ENCODE data around the gene SMS.
"Not testable (repeated sequence)": the region's sequence is repeated elsewhere in the genome, so short reads cannot be mapped to it uniquely, and the experiment has no call there.

Gene SMS

DNA sequence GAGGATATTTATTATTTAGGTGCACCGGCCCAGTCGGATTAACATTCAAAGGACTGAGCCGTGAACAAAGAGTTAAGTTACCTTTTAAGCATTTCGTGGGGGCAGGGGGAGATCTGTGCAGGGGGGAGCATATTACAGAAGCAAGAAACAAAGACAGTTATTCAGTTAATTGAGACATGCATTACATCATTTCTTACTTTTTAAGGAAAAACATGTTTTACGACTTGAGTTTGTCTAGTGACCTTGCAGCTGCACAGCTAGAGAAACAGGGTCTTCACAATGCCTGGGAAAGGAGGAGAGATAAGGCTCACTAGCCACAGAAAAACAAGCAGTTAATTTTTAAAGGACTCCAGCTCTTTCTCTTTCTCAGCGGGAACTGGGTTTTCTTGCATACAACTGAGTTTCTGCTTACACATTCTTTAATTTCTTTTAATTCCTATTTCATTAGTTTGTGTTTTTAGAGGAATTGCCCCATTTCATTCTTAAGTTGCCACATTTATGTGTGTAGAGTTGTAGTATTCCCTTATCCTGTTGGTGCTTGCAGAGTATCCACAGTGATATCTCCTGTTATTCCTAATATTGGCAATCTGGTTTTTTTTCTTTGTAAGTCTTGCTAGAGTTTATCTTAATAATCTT lies 12.8 kb downstream of the SMS start:
- DNase-seq, result not testable (repeated sequence)

- no peak for DNase-seq
Observed at GRCh38 chrX:21955403-21956189, 15.1 kb downstream of the SMS start.

GRCh38 chrX:21956783-21957182 lies 16.3 kb downstream of the SMS start:
- no peak for DNase-seq

GRCh38 chrX:21958187-21958586 lies 17.7 kb downstream of the SMS start:
- no peak for DNase-seq

DNA sequence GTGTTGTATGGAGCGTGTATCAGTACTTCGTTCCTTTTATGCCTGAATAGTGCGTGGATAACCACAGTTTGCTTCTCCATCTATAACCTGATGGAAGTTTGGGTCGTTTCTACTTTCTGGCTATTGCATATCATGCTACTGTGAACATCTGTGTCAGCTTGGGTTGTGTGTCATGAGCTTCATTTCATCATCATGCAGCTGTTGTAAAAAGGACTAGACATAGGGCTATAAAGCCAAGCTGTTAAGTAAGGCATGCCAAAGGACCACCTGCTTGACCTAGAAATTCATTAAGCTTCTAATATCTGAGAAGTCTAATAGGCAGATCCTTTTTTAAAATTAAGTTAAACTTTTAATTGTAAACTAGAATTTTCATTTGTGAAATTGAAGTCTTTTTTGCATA lies 18.4 kb downstream of the SMS start:
- no peak for DNase-seq

GRCh38 chrX:21959362-21960051 lies 19.0 kb downstream of the SMS start:
- no peak for DNase-seq

DNA sequence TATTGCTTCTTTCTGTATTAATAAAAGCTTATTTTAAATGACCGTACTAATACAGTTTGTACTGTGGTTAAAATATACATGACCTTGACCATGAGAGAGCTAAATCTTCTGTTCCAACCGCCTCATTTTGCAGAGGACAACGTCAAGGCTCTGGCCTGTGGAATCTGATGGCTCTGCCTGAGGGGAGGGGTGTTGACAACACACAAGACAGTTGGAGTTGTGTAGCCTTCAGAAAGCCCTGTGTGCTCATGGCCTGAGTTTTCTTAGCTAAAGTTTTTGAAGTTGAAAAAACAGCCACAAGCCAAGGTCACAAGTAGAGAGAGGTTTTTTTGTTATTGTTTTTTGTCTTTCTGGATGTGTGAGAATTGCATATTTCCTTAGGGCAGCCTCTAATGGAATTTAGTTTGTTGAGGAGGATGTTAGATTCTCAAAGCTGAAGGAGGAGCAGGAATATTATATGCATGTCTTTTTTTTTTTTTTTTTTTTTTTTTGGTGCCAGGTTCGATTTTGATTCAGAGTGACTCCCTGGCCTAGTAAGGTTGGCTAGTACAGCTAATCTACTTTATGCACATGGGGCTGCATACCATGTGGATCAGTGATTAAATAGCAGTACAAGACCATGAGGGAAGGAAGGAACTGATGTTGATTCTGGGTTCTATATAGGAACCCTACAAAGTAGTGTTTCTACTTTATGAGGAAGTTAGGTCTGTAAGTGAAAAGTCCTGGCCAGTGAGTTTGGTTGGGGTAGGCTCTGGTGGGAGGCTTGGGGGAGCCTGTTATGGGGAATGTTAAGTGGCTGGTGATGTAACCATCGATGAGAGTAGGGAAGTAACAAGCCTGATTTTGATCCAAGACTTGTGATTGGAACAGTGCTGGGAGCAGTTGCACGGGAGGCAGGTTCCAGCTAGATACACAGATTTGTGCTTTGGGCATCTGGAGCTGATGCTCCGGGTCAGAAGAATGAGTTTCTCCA lies 20.3 kb downstream of the SMS start:
- no peak for DNase-seq

DNA sequence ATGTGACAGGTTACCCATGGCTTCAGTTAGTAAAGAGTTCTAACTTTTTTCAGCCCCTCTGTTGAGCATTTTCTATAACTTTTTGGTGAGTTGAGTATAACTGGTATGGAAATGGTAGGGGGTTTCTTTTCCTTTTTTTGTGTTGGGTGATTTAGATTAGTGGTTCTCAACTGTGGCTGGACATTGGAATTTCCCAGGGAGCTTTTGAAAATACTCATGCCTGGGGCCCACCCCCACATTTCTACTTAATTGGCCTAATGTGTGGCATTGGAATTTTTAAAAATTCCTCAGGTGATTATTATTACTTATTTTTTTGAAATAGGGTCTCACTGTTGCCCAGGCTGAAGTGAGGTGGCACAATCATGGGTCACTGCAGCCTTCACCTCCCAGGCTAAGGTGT lies 21.9 kb downstream of the SMS start:
- DNase-seq, result no peak

DNA sequence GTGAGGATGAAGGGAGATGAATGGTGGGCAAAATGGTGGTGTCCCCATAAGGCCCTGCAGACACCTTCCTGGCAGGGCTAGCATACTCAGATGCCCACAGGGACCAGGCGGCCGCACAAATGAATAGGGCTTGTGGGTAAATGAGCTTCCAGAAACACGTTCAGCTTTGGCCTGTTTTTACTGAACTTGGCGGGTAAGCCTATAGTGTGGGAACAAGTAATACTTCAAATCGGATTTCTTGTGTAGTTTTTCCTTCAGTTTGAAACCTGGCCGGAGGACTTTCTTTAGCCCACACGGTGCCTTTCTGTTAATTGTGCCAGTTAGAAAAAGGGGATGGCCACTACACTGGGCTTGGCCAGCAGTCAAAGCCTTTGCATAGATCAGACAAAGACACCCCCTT lies 22.8 kb downstream of the SMS start:
- DNase-seq, result no peak

GRCh38 chrX:21963731-21964405 lies 23.4 kb downstream of the SMS start:
- DNase-seq, result no peak

DNA sequence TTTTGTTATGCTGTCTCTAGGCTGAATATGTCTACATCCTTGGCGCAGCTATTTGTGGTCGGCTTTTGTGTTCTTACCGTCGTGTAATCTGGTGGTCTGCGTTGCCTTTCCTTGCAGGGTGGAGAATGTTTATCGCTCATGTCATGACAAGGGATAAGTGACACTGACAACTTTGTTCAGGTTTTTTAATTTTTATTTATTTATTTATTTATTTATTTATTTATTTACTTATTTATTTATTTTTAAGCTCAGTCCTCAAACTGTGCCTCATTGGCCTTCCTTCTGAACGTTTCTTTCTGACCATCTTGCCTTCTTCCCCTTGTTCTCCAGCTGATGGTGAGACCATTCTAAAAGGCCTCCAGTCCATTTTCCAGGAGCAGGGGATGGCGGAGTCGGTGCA lies 26.4 kb downstream of the SMS start:
- no peak for DNase-seq

GRCh38 chrX:21968333-21968732 lies 27.8 kb downstream of the SMS start:
- no peak for DNase-seq

DNA sequence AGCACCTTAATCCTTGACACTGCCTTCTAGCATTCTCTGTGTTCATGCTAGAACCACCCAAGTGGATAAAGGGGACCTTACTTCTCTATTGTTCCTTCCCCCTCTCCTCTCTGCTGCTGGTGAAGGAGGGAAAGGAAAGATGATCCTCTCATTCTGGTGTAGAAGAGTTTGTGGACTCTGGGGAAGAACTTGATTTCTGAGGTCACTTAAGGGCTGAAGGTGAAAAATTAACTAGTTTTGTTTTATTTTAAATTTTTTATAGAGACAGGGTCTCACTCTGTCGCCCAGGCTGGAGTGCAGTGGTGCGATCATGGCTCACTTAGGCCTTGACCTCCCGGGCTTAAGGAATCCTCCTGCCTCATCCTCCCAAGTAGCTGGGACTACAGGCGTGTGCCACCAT lies 29.8 kb downstream of the SMS start:
- no peak for DNase-seq

- DNase-seq, result no peak
Observed at GRCh38 chrX:21972046-21972445, 31.5 kb downstream of the SMS start.

- DNase-seq, result no peak
Observed at GRCh38 chrX:21972721-21973120, 32.2 kb downstream of the SMS start.

DNA sequence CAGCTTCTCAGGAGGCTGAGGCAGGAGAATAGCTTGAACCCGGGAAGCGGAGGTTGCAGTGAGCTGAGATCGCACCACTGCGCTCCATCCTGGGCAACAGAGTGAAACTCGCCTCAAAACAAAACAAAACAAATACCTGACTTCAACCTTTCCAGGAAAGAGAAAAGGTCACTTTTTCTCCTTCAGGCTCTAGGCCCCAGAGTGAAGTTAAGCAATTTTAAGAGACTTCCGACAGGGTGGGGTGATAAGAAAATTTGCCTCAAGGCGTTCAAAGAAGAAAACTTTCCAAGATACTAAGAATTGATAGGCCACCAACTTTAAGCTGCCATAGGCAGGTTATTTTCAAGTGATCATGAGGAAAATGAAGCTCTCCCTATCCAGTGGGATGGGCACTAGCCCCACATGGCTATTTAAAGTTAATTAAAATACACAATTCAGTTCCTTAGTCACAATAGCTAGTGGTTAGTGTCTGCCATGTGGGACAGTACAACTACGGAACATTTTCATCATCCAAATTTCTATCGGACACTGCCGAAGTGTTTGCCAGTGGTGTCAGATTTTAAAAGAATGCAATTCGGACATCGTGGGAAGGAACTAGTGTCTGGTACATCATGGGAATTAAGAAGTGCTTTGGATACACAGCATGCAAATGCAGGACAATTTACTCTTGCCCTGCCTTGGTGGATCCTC lies 33.0 kb downstream of the SMS start:
- DNase-seq, result no peak

GRCh38 chrX:21974011-21974385 lies 33.5 kb downstream of the SMS start:
- no peak for DNase-seq

DNA sequence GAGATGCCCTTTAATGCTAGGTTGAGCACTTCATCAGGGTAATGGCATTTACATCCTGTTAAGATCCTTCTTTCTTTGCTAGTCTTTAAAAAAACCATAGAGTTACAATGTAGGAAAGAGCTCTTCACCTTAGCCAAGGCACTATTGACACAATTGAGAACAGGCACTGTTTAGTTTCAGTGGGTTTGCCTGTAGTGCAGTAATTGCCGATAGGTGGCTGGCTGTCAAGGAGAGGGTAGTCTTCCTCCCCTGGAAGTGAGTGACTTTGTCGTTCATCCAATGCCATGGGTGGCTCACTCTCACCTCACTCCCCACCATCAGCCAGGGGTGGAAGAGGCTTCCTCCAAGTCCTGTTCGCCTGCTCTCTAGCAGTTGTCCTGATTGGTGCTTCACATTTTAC lies 34.7 kb downstream of the SMS start:
- DNase-seq, result no peak

GRCh38 chrX:21975812-21976211 lies 35.3 kb downstream of the SMS start:
- DNase-seq, result no peak

DNA sequence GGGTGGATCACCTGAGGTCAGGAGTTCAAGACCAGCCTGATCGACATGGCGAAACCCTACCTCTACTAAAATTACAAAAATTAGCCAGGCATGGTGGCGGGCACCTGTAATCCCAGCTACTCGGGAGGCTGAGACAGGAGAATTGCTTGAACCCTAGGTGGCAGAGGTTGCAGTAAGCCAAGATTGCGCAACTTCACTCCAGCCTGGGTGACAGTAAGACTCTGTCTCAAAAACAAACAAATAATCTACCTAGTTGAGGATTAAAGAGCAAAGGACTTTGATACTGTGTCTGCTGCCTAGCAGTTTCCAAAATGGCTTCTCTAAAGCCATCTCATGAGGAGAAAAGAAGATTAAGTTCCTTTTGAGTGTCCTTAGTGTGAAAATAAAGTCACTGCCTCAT lies 37.8 kb downstream of the SMS start:
- no peak for DNase-seq

DNA sequence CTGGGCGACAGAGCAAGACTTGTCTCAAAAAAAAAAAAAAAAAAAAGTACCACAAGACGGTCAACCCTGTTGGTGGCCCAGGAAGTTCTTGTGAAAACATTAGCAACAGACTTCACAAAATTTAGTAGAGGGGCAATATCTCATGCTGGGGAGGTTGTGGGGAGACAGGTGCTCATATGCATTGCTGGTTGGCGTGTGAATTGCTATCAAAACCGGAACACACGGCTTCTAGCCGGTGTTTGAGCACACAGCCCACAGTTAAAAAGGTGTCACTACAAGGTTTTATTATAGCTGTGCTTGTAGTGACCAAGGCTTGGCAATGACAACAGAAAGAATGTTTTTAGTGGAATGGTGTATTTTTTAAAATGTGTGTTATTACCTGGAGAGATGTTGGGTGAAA lies 41.8 kb downstream of the SMS start:
- DNase-seq, result no peak

DNA sequence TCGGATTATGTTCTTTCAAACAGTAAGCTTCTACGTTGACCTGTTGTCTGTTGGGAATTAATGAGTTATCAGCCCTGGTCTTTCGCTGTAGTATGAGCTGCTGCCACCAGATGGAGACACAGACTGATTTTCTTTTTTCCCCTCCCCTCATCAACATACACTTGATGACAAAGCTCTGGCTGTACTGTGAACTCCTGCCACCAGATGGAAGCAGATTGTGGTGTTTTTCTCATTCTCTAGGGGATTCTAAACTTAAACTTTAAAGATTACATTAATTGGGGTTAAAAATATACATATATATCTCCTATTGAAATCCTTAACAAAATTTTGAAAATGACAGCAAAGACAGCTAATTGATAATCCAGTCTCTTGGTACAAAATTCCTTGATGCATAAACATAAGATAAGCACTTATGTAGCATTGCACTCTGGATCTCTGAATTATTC lies 44.8 kb downstream of the SMS start:
- peak; percentile 21 for DNase-seq
